HL-60 (cell line): ENCODE data around the gene TAAR2.

Source experiments
- DNase-seq, 2 experiments: peaks; one replicate each; pipeline ENCODE4 v3.0.0-alpha.2; 2010 to 2020; ENCODE audit warnings: low read depth in 1 of 2, low spot score in 1 of 2
- H3K27ac ChIP-seq: fragments of 250-450 bp; sonication (Bioruptor Pico); replicated peaks from 2 replicates; pipeline ENCODE4 v1.5.1; 2020; ENCODE audit warnings: mild to moderate bottlenecking, moderate library complexity
- H3K27me3 ChIP-seq: fragments of 250-450 bp; sonication (Bioruptor Pico); 2 replicates; pipeline ENCODE4 v1.5.1; 2021; ENCODE audit warnings: mild to moderate bottlenecking, moderate library complexity; ENCODE audit not compliant: insufficient read depth, poor library complexity, severe bottlenecking
- H3K4me3 ChIP-seq: replicated peaks from 2 replicates; pipeline ENCODE4 v1.5.1; 2011; ENCODE audit warnings: mild to moderate bottlenecking, control low read depth, low read length; ENCODE audit not compliant: insufficient read depth
- GABPA ChIP-seq: IDR thresholded peaks from 2 replicates; pipeline ENCODE4 v1.6.1; 2012; ENCODE audit warnings: low read depth
- POLR2AphosphoS5 ChIP-seq: IDR thresholded peaks from 2 replicates; pipeline ENCODE4 v1.6.1; 2012; ENCODE audit warnings: low read depth
- SPI1 ChIP-seq: IDR thresholded peaks from 2 replicates; pipeline ENCODE4 v1.6.1; 2012; ENCODE audit warnings: low read depth, mild to moderate bottlenecking, borderline replicate concordance
- TF ChIP-seq, protein P1 (sequence below): IDR thresholded peaks from 2 replicates; pipeline ENCODE4 v1.6.1; 2012; ENCODE audit warnings: low read depth; ENCODE audit not compliant: insufficient replicate concordance
- TF ChIP-seq, protein P2 (sequence below): IDR thresholded peaks from one replicate; pipeline ENCODE4 v1.5.1; 2011; ENCODE audit warnings: low read length, control low read depth, inconsistent platforms; ENCODE audit not compliant: insufficient read depth

Gene TAAR2

DNA sequence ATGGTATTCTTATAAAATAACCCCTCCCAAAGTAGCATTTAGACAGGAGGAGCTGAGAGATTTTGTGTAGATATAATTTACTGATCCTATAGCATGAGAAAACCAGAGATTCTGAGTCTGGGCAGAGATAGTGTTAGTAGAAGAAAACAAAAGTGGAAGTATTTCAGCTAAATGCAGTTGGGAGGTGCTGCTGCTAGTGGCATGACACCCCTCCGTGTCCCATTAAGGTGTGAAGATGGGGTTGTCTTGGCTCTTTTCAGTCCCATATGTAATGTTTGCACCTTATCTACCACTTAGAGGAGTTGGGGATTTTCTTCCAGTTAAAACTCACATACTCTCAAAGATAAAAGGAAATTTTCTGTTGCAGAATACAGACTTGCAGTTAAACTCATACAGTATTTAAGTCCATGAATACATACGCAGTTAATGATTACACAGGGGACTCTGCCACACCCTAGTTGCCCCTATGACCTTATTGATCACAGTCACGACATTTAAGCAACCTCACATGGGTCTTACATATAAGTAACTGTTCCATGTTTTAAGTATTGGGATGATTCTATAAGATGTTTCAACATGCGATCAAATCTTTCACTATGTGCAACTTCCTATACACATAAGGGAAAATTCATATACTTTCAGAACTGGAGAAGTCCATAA, 11.5 kb downstream of the TAAR2 start:
- no peak for DNase-seq
- TF ChIP-seq, protein P1, sequence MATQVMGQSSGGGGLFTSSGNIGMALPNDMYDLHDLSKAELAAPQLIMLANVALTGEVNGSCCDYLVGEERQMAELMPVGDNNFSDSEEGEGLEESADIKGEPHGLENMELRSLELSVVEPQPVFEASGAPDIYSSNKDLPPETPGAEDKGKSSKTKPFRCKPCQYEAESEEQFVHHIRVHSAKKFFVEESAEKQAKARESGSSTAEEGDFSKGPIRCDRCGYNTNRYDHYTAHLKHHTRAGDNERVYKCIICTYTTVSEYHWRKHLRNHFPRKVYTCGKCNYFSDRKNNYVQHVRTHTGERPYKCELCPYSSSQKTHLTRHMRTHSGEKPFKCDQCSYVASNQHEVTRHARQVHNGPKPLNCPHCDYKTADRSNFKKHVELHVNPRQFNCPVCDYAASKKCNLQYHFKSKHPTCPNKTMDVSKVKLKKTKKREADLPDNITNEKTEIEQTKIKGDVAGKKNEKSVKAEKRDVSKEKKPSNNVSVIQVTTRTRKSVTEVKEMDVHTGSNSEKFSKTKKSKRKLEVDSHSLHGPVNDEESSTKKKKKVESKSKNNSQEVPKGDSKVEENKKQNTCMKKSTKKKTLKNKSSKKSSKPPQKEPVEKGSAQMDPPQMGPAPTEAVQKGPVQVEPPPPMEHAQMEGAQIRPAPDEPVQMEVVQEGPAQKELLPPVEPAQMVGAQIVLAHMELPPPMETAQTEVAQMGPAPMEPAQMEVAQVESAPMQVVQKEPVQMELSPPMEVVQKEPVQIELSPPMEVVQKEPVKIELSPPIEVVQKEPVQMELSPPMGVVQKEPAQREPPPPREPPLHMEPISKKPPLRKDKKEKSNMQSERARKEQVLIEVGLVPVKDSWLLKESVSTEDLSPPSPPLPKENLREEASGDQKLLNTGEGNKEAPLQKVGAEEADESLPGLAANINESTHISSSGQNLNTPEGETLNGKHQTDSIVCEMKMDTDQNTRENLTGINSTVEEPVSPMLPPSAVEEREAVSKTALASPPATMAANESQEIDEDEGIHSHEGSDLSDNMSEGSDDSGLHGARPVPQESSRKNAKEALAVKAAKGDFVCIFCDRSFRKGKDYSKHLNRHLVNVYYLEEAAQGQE = no peak
- TF ChIP-seq SPI1 (no peak), POLR2AphosphoS5 (no peak), GABPA (no peak)
- TF ChIP-seq, protein P2, sequence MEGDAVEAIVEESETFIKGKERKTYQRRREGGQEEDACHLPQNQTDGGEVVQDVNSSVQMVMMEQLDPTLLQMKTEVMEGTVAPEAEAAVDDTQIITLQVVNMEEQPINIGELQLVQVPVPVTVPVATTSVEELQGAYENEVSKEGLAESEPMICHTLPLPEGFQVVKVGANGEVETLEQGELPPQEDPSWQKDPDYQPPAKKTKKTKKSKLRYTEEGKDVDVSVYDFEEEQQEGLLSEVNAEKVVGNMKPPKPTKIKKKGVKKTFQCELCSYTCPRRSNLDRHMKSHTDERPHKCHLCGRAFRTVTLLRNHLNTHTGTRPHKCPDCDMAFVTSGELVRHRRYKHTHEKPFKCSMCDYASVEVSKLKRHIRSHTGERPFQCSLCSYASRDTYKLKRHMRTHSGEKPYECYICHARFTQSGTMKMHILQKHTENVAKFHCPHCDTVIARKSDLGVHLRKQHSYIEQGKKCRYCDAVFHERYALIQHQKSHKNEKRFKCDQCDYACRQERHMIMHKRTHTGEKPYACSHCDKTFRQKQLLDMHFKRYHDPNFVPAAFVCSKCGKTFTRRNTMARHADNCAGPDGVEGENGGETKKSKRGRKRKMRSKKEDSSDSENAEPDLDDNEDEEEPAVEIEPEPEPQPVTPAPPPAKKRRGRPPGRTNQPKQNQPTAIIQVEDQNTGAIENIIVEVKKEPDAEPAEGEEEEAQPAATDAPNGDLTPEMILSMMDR = no peak
- Histone ChIP-seq H3K4me3 (no peak overlapping the region), H3K27ac (no peak overlapping the region), H3K27me3 (peaks cover 2% of the 10 kb centered on the region)

DNA sequence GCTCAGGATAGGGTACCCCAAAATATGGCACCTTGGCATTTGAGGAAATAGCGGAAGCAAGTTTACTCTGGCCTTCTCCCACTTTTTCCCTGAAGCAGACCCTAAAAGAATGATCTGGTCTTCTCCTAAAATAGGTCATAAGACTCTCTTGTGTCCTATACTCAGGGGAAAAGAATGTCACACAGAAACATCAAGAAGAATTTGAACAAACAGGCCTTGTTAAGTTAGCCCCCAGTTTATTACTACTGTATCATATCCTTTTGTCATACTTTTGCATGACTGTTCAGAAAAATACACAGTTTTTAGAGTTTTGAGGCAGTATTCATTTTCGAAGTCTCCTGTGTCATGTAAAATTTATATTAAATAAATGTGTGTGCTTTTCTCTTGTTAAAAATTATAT, 12.5 kb downstream of the TAAR2 start:
- TF ChIP-seq POLR2AphosphoS5 (no peak), SPI1 (no peak), GABPA (no peak)
- TF ChIP-seq, protein P2 = no peak
- TF ChIP-seq, protein P1 = no peak
- H3K27me3 ChIP-seq = peaks cover 2% of the 10 kb centered on the region
- H3K27ac ChIP-seq = no peak overlapping the region
- DNase-seq = no peak
- no peak overlapping the region for H3K4me3 ChIP-seq

DNA sequence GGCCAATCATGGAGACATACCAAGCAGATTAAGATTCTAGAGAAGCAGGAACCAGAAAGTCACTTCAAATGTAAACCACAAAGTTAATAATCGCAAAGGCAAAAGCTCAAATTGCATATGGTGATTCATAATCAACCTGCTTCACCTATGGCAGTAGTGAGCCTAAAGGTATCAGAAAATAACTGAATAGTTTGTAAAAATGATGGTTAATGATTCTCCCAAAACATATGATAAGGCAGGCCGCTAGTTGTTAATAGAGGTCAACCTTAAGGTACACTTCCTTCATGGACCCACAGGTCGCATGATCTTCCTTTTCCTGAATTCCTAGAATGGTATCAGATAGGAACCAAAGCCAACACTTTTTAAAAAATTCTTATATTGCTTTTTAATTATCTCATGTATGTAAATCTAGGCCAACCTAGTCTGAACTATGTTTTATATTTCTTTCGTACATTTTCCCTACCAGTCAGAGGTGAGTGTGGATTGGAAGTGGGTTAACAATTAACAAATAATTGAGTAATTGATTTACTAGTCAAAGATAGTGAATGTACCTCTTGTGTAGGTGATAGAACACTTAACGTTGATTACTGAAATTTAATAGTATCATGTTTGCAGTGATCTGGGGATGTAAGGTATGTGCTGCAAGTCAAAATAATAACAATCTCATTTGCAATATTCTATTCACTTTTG, 16.4 kb downstream of the TAAR2 start:
- no peaks in the 10 kb centered on the region for H3K27me3 ChIP-seq
- no peak overlapping the region for H3K4me3 ChIP-seq
- no peak for DNase-seq
- H3K27ac ChIP-seq = no peak overlapping the region
- TF ChIP-seq, protein P1 = no peak
- TF ChIP-seq, protein P2 = no peak
- TF ChIP-seq GABPA (no peak), POLR2AphosphoS5 (no peak), SPI1 (no peak)
